GM18508 (cell line): ENCODE measurements around the gene CAMK2G.
"Not testable (repeated sequence)": the region's sequence is repeated elsewhere in the genome, so short reads cannot be mapped to it uniquely, and the experiment has no call there.

Experiments used
- ATAC-seq: cut with Tn5 transposase; IDR thresholded peaks from one replicate; pipeline ENCODE4 v1.9.1; 2021; ENCODE audit warnings: moderate number of reproducible peaks; ENCODE audit not compliant: insufficient read depth, unreplicated experiment

Gene CAMK2G

GRCh38 chr10:73799899-73800559 lies 74.3 kb downstream of the CAMK2G start:
- ATAC-seq, result no peak

GRCh38 chr10:73798927-73799560 lies 75.3 kb downstream of the CAMK2G start:
- no peak for ATAC-seq

- no peak for ATAC-seq
Measured at GRCh38 chr10:73798087-73798486, 76.3 kb downstream of the CAMK2G start.

- no peak for ATAC-seq
Measured at GRCh38 chr10:73797324-73798025, 76.9 kb downstream of the CAMK2G start.

GRCh38 chr10:73796766-73797165 lies 77.6 kb downstream of the CAMK2G start:
- ATAC-seq, result no peak

GRCh38 chr10:73796035-73796434 lies 78.3 kb downstream of the CAMK2G start:
- not testable (repeated sequence) for ATAC-seq

- ATAC-seq, result not testable (repeated sequence)
Measured at GRCh38 chr10:73795491-73795890, 78.9 kb downstream of the CAMK2G start.

- no peak for ATAC-seq
Measured at GRCh38 chr10:73793456-73793855, 80.9 kb downstream of the CAMK2G start.

- ATAC-seq, result no peak
Measured at GRCh38 chr10:73791871-73792400, 82.4 kb downstream of the CAMK2G start.

GRCh38 chr10:73790886-73791625 lies 83.3 kb downstream of the CAMK2G start:
- ATAC-seq, result no peak

GRCh38 chr10:73789659-73790055 lies 84.7 kb downstream of the CAMK2G start:
- ATAC-seq, result no peak

GRCh38 chr10:73788864-73789658 lies 85.3 kb downstream of the CAMK2G start:
- no peak for ATAC-seq

GRCh38 chr10:73787031-73787800 lies 87.1 kb downstream of the CAMK2G start:
- ATAC-seq, result not testable (repeated sequence)

GRCh38 chr10:73786512-73786885 lies 87.9 kb downstream of the CAMK2G start:
- ATAC-seq, result no peak

GRCh38 chr10:73785721-73786511 lies 88.4 kb downstream of the CAMK2G start:
- no peak for ATAC-seq

GRCh38 chr10:73785211-73785720 lies 89.1 kb downstream of the CAMK2G start, which contains the start of gene ZSWIM8:
Gene ZSWIM8, plus strand, starts transcription at chr10:73785606. Its CDS starts 273 bp downstream, at chr10:73785879.
- peak; percentile 53 for ATAC-seq

GRCh38 chr10:73782749-73783085 lies 91.6 kb downstream of the CAMK2G start:
- no peak for ATAC-seq
